GM18499 (cell line): Measurements from ENCODE around the gene SLC30A5.
"Not testable (repeated sequence)": the region's sequence is repeated elsewhere in the genome, so short reads cannot be mapped to it uniquely, and the experiment has no call there.

Experiments
- ATAC-seq: cut with Tn5 transposase; IDR thresholded peaks from one replicate; pipeline ENCODE4 v1.9.1; 2021; ENCODE audit warnings: moderate number of reproducible peaks; ENCODE audit not compliant: insufficient read depth, unreplicated experiment

Gene SLC30A5

DNA sequence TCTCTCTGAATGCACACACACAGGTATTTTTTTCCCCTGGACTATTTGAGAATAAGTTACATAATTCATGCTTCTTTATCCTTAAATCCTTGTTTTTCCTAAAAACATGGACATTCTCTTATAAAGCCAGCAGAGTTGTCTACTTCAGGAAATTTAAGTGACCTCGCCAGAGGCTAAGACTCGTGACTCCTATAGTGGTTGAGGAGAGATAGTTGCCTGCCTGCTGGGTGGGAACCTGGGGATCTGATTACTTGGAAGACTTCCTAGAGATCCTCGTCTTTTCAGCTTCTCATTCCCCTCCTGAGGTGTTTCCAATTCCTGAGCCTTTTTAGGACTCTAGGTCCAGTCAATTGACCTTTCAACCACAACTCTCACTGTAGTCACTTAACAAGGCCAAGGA lies 5.5 kb downstream of the SLC30A5 start:
- ATAC-seq, result no peak

DNA sequence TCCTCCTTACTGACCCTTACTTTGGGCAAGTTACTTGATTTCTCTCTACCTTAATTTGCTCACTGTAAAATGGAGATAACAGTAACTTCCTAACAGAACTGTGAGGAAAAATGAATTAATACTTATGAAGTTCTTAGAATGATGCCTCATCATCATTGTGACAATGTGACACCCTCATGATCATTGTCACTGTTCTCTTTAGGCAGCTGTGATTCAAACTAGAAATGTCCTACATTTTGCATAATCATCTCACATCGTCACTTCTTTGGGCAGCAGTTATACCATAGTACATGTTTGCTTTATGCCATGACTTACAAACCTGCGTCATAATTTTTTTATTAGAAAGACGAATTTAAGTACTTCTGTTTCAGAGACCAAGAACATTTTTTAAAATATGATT lies 9.7 kb downstream of the SLC30A5 start:
- no peak for ATAC-seq

DNA sequence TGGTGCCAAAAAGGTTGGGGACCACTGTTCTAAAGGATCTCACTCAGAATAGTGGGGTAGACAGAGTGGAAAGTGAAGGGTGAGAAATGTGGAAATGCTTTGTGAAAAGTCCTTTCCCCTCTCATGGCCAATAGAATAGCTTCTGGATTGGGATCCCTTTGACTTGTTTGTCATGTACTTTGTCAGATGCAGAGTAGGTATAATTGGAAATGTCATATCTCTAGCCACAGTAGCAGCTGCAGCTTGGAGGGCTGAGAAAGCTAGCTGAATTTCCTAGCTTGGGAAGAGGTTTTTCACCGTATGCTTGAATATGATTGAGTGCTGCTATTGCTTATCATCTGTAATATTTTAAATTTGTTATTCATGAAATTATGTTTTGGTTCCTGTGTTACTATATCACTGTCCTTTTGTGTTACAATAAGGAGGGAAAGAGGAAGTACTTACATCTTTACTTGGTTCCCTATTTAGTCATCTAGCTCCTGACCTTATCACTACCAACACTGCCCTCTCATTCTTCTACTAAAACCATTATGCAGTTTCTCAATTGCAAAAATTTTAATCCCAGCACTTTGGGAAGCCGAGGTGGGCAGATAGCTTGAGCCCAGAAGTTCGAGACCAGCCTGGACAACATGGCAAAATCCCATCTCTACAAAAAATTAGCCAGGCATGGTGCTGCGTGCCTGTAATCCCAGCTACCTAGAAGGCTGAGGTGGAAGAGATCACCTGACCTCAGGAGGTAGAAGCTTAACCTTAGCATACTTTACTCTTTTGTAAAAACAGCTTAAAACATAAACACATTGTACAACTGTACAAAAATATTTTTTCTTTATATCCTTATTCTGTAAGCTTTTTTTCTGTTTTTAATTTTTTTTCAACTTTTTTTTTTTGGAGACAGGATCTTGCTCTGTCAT lies 12.4 kb downstream of the SLC30A5 start:
- ATAC-seq, result no peak

DNA sequence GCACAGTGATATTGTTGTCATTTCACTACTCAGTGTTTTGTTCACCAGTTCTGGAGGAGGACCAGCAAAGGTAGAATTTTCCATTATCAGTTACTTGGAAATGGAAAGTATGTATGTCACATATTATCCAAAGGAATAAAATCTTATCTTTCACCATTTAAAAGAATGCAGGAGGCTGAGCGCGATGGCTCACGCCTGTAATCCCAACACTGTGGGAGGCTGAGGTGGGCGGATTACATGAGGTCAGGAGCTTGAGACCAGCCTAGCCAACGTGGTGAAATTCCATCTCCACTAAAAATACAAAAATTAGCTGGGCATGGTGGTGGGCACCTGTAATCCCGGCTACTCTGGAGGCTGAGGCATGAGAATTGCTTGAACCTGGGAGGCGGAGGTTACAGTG lies 14.6 kb downstream of the SLC30A5 start:
- not testable (repeated sequence) for ATAC-seq

DNA sequence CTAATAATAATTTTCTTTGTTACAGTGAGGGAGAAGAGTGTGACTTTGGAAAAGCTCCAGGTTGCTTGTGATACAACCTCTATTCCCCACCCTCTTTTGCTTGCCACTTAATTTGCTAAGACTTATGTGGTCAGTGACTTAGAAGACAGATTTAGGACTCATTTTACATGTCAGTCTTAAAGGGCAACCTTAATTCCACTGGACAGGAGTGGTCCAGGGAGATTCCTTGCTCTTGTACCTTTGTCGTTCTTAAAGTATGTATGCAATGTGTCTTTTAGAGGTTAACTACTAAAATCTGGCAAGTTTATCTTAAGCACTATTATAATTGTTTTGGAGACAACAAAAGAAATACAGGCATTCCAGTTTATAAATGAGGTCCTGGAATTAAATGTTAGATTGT lies 20.0 kb downstream of the SLC30A5 start:
- ATAC-seq, result no peak

DNA sequence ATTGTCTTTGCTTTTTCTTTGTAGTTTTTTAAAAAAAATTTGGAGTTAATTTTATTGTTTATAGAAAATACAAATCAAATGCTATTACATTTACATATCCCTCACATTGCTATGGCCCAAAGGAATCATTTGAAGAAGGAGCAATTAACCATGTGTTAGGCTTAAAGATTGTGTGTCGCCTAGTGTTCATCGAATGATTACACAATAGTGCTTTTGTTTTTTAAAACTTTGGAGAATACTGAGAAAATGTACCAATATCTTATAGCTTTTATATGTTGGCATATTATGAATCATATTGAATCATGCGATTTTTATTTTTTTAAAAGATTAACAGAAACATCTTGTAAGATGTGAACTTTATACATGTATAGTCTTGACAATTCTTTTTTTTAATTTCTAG lies 21.7 kb downstream of the SLC30A5 start:
- ATAC-seq, result no peak

DNA sequence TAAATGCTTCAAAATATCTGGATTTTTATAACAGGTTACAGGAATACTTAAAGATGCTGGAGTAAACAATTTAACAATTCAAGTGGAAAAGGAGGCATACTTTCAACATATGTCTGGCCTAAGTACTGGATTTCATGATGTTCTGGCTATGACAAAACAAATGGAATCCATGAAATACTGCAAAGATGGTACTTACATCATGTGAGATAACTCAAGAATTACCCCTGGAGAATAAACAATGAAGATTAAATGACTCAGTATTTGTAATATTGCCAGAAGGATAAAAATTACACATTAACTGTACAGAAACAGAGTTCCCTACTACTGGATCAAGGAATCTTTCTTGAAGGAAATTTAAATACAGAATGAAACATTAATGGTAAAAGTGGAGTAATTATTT lies 35.6 kb downstream of the SLC30A5 start:
- ATAC-seq, result no peak

DNA sequence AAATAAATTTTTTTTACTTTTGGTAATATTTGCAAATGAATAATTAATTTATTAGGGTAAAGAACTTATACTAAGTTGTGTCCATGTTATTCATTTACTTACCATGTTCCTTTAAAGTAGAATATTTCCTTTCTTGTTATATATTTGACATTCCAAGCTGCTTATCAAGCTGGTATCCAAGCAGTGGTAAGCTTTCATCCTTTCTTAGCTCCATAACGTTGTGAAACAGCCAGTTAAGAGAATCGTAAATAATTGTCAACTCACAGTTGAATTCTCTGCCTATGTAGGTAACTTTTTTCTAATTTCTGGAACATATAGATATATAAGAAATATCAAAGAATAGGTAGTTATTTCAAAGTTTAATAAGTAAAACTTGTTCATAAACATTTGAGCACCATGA lies 36.4 kb downstream of the SLC30A5 start:
- no peak for ATAC-seq

DNA sequence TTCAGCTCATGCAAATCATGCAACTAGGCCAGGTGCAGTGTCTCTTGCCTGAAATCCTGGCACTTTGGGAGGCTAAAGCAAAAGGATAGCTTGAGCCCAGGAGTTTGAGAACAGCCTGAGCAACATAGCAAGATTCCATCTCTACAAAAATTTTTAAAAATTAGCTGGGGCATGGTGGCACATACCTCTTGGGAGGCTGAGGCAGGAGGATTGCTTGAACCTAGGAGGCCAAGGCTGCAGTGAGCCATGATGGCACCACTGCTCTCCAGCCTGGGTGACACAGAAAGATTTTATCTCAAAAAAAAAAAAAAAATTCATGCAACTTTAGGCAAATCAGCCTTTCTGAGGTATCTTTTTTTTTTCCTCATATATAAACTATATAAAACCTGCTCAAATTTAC lies 37.5 kb downstream of the SLC30A5 start:
- ATAC-seq, result no peak

DNA sequence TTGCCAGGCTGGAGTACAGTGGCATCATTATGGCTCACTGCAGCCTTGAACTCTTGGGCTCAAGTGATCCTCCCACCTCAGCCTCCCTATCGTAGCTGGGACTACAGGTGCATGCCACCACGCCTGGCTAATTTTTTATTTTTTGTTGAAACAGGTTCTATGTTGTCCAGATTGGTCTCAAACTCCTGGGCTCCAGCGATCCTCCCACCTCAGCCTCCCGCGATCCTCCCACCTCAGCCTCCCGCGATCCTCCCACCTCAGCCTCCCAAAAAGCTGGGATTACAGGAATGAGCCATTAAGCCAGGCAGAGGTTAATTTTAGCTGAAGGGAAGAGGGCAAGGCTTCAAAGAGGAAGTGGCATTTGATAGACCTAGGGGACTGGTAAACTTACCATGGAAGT lies 40.3 kb downstream of the SLC30A5 start:
- no peak for ATAC-seq

DNA sequence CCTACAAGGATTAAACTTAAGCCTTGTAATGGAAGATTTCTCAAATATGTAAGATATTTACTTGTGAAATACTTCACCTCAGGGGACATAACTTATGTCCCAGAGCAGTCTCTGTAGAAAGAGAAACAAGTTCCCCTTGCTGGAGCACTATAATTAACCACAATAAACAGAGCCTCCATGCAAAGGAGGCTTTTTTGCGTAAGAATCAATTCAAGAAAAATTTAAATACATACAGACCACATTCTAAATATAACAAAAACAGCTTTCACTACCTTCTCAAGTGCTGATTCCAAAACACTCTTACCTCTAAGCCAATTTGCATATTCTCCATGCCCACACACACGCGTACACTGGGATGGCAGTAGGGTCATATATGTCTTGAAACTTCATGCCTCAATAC lies 42.5 kb downstream of the SLC30A5 start:
- peak; percentile 94 for ATAC-seq

DNA sequence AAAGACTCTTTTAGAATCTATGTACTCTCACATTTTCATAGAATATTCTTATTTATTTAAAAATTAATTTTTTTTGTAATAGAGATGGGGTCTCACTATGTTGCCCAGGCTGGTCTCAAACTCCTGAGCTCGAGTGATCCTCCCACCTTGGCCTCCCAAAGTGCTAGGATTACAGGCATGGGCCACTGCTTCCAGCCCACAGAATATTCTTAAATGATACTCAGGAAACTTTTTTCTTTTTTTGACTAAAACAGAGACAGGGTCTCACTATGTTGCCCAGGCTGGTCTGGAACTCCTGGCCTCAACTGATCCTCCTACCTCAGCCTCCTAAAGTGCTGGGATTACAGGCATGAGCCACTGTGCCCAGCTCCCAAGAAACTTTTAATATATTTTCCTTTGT lies 43.4 kb downstream of the SLC30A5 start:
- not testable (repeated sequence) for ATAC-seq

DNA sequence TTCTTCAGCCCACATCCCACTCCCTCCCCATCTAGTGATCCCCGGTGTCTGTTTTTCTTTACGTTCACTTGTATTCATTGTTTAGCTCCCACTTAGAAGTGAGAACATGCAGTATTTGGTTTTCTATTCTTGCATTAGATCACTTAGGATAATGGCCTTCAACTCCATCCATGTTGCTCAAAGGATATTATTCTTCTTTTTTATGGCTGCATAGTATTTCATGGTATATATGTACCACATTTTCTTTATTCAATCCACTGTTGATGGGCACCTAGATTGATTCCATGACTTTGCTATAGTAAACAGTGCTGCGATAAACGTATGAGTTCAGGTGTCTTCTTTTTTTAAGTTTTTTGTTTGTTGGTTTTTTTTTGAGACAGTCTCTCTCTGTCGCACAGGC lies 44.0 kb downstream of the SLC30A5 start:
- no peak for ATAC-seq

DNA sequence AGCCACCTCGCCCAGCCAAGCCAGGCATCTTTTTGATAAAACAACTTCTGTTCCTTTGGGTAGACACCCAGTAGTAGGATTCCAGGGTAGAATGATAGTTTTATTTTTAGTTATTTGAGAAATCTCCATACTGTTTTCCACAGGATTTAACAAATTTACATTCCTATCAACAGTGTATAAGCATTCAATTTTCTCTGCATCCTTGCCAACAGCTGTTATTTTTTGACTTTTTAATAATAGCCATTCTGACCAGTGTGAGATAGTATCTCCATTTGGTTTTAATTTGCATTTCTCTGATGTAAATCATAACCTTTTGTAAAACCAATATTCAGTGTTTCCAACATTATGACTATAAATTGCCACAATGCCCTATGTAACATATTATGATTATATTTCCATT lies 45.0 kb downstream of the SLC30A5 start:
- ATAC-seq, result no peak

DNA sequence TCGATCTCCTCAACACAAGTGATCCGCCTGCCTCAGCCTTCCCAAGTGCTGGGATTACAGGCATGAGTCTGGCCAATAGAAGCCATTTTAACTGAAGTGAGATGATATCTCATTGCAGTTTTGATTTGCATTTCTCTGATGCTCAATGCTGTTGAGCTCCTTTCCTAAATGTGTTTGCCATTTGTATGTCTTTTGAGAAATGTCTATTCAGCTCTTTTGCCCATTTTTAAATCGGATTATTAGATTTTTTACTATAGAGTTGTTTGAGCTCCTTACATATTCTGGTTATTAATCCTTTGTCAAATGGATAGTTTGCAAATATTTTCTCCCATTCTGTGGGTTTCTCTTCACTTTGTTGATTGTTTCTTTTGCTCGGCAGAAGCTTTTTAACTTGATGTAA lies 46.4 kb downstream of the SLC30A5 start:
- ATAC-seq, result not testable (repeated sequence)

DNA sequence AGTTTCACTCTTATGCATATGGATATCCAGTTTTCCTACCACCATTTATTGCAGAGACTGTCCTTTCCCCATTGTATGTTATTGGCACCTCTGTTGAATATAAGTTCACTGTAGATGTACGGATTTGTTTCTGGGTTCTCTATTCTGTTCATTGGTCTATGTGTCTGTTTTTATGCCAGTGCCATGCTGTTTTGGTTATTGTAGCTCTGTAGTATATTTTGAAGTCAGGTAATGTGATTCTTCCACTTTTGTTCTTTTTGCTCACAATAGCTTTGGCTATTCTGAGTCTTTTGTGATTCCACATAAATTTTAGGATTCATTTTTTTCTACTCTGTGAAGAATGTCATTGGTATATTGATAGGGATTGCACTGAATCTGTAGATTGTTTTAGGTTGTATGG lies 47.0 kb downstream of the SLC30A5 start:
- no peak for ATAC-seq

DNA sequence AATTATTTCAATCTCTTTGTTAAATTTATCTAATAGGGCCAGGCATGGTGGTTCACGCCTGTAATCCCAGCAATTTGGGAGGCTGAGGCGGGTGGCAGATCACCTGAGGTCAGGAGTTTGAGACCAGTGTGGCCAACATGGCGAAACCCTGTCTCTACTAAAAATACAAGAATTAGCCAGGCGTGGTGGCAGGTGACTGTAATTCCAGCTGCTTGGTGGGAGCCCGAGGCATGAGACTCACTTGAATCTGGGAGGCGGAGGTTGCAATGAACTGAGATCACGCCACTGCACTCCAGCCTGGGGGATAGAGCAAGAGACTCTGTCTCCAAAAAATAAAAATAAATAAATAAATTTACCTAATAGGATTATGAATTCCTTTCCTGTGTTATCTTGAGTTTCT lies 54.8 kb downstream of the SLC30A5 start:
- not testable (repeated sequence) for ATAC-seq

DNA sequence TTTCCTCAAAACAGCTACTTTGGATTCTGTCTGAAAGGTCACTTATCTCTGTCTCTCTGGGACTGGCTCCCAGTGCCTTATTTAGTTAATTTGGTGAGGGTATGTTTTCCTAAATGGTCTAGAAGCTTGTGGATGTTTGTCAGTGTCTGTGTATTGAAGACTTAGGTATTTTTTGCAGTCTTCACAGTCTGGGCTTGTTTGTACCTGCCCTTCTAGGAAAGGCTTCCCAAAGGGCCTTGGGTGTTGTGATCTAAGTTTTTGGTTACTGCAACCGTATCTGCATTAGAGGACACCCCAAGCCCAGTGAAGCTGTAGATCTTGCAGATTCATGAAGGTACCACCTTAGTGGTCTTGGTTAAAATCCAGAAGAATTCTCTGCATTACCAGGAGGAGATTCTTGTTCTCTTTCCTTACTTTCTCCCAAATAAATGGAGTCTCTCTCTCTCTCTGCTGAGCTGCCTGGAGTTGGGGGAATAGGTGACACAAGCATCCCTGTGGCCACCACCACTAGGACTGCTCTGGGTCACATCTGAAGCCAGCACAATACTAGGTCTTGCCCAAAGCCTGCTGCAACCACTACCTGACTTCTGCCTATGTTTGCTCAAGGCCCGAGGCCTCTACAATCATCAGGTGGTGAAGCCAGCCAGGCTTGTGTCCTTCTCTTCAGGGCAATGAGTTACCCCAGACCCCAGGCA lies 55.3 kb downstream of the SLC30A5 start:
- ATAC-seq, result no peak

DNA sequence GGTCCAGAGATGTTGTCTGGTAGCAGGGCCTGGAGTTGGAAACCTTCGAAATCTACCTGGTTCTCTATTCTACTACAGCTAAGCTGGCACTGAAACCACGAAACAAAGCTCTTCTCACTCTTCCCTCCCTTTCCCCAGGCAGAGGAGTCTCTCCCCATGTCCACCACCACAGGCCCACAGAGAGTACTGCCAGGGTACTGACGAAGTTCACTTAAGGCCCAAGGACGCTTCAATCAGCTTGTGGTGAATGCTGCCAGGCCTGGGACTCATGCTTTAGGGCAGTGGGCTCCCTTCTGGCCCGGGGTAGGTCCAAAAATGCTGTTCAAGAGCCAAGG lies 55.8 kb downstream of the SLC30A5 start:
- no peak for ATAC-seq

DNA sequence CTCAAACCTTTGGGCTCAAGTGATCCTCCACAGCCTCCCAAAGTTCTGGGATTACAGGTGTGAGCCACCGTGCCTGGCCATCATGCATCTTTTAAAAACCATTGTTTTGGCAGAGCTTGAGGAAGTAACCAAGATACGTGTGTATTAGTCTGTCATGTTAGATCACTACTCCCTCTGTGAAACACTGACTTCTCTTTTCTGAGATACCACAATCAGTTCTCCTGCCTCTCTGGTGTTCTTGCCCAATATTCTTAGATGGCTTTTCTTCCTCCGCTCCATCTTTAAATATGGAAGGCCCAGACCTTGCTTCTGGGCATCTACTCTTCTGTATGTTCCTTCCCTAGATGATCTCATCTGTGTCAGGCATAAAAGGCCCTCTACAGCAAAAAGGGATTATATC lies 58.9 kb downstream of the SLC30A5 start:
- no peak for ATAC-seq

DNA sequence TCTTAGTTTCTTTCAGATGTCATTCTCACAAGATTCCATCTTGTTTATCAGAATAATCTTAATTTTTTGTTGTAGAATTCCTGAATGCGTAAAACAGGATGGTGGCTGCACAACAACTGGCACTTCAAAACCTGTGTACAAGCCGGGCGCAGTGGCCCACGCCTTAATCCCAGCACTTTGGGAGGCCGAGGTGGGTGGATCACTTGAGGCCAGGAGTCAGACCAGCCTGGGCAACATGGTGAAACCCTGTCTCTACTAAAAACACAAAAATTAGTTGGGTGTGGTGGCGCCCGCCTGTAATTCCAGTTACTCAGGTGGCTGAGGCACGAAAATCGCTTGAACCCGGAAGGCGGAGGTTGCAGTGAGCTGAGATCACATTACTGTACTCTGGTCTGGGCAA lies 62.6 kb downstream of the SLC30A5 start:
- no peak for ATAC-seq

DNA sequence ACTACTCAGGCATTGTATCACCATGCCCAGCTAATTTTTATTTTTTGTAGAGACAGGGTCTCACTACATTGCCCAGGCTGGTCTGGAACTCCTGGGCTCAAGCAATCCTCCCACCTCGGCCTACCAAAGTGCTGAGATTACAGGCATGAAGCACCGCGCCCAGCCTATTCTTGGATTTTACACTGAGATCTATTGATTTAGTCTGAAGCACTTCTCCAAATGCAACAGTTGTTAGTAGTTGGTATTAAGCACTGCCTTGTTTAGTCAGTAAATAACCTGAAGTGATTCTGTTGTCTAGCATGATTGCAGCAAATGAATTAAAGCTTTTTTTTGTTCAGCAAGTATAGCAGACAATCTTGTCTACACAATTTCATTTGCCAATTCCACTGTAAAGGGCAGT lies 64.2 kb downstream of the SLC30A5 start:
- no peak for ATAC-seq
